HG03575 (cell line): ENCODE results near the gene ITGAD.
A peak's percentile ranks its signal among the peaks of the same experiment; 100 is the strongest.

Experiments
- ATAC-seq: cut with Tn5 transposase; IDR thresholded peaks from one replicate; pipeline ENCODE4 v1.9.1; 2021; ENCODE audit not compliant: unreplicated experiment, insufficient number of reproducible peaks, low FRiP score; ENCODE audit errors: extremely low read depth

Gene ITGAD

DNA sequence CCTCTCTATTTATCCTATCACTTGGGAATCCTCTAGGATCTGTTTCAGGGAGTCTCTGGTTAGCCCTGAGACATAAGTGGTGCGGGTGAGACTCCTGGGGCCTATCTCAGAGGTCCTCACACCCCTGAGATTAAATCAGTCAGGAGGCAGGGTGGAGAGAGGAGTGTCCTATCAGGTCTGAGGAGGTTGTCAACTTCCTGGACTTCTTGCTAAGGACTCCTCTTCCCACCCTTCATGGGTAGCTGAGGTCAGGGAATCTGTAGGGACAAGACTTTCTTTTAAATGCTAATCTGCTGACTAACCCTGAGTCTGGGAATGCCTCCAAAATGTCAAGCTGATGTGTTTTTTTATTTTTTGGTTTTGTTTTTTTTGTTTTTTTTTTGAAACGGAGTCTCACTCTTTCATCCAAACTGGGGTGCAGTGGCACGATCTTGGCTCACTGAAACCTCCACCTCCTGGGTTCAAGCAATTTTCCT, 59.5 kb downstream of the ITGAD start:
- ATAC-seq, result no peak

DNA sequence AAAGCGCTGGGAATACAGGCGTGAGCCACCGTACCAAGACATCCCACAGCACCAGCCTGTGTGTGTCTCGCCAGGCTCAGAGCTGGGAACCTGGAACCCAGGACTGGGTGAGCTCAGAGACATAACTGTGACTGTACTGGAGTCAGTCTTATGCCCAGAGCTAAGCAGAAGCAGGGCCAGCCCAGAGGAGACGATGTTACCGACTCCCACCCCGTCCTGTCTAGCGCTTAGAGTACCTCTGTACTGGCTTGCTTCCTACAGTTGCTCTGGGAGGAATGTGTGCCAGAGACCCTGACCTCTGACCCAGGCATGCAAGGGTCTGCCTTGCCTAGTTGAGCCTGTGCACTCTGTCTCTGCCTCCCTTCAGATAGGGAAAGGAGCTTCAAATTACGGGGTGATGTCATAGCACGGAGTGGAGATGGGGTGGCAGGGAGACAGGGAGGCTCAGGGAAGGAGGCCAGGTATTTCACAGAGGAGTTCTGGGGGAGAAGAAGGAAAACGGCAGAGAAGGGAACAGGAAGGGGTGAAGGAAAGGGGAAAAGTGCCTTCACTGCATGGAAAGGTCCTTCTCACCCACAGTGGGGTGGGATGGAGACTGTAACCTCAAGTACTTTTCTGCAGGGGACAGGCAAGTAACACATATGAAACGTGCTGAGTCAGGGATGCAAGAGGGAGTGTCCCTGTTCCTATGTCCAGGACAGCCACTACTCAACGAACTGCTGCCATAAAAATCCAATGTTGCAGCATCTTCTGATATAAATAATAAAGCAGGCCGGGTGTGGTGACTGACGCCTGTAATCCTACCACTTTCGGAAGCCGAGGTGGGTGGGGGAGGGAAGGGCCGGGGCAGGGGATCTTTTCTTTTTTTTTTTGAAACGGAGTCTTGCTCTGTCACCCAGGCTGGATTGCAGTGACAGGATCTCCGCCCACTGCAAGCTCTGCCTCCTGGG, 60.4 kb downstream of the ITGAD start:
- ATAC-seq, result no peak

DNA sequence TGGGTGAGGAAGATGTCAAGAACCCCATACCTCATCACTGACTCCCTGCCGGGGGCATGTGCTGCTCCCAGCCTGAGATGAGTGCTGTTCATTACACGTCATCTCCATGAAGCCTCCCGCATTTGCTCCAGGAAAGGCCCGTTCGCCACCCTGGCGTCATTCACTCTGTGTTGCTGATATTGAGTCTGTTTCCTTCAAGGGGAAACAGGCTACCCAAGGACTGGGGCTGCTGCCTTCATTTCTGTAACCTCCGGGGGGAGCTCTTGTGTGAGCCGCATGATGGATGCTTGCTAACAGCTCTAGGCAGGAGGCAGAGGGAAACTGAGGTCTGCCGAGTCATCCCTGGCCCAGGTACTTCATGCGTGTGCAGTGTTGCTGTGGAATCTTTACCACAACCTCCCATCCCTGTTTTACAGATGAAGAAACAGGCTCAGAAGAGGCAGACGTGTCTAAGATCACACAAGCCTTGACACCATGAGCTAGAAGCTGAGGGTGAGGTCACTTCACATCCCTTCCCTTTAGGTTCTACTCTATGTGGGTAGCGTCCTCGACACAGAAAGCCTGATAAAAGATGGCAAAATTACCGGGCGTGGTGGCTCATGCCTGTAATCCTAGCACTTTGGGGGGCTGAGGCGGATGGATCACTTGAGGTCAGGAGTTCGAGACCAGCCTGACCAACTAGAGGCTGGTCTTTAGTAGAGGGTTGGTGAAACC, 62.6 kb downstream of the ITGAD start:
- ATAC-seq, result no peak

DNA sequence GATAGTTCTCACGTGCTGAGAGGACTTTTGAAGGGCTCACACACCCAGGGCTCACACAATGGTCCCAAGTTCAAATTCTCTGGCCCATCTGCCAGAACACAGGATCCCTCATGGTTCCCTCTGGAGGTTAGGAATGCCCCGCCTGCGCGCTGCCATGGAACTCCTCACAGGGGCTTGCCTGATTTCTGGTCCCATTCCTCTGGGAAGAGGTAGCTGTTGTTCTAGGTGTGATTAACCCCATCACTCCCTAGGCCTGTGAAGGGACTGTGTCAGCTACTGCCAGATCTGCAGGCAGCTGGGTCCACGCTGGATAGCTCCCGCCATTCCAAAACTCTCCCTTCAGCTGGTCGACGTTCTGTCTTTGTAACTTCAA, 63.8 kb downstream of the ITGAD start:
- no peak for ATAC-seq

DNA sequence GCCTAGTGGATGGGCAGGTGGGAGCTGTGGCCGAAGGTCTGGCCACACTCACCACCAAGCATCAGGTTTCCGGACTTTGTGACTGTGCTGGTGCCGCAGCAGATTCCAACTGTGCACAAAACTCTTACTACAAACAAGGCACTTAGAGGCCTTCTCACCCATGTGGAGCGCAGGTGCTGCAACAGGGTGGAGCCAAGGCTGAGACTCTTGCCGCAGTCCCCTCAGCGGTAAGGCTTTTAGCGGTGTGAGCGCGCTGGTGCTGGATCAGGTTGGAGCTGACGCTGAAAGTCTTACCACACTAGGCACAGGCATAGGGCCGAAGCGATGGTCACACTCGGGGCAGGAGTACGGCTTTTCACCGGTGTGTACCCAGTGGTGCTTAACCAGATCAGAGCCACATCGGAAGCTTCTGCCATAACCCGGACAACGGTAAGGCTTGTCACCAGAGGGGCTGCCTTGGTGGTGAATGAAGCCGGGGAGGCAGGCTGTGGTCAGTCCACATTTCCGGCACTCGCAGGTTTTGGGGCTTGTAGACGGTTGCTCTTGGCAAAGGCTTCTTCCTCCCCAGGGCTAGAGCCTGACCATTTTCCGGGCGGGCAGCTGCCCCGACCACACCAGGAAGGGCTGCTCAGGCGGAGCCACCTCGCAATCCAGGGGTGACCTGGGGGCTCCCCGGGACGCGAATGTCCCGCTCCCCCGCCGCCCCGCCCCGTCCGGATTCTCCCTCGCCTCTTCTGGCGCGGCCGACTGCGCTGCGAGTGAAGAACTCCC, 65.1 kb downstream of the ITGAD start:
- ATAC-seq, result no peak

DNA sequence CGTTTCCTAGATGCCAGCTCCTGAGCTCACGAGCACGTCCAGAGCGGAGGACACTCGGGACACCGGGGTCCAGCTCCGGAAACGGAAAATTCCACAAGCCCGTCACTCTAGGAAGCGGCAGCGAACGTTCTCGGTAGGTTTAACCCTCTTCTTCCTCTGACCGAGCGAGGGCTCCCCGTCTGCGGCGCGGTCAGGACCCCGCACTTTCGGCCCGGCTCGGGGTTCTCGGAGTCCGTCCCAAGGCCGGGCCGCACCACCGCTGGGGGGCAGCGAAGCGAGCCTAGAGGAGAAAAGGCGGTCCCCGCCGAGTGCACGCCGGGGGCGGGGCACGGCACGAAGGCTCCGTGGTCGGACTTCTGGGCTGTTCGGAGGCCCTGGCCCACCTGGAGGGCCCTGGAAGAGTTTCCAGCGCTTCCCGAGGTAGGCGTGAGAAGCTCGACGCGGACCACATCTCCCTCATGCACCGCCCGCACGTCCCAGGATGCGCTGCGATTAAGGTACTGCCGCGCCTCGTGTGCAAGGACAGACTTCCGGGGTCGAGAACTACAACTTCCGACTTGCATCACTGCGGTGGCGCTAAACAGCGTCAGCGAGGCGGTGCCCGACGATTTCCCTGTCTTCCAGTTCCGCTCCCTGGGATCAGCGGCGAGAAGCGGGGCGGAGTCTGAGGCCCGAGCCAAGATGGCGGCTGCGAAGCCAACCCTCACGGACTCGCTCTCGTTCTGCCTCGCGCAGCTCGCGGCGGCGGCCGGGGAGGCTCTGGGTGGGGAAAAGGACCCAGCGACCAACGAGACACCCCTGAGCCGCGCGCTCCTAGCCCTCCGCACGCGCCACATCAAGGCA, 65.9 kb downstream of the ITGAD start, which contains the start of gene ARMC5:
TSS of gene ARMC5 (plus strand) at position 658 of the 843 bp plus-strand sequence. CDS start at position 682, 24 bp downstream.
- peak; percentile 45 for ATAC-seq

DNA sequence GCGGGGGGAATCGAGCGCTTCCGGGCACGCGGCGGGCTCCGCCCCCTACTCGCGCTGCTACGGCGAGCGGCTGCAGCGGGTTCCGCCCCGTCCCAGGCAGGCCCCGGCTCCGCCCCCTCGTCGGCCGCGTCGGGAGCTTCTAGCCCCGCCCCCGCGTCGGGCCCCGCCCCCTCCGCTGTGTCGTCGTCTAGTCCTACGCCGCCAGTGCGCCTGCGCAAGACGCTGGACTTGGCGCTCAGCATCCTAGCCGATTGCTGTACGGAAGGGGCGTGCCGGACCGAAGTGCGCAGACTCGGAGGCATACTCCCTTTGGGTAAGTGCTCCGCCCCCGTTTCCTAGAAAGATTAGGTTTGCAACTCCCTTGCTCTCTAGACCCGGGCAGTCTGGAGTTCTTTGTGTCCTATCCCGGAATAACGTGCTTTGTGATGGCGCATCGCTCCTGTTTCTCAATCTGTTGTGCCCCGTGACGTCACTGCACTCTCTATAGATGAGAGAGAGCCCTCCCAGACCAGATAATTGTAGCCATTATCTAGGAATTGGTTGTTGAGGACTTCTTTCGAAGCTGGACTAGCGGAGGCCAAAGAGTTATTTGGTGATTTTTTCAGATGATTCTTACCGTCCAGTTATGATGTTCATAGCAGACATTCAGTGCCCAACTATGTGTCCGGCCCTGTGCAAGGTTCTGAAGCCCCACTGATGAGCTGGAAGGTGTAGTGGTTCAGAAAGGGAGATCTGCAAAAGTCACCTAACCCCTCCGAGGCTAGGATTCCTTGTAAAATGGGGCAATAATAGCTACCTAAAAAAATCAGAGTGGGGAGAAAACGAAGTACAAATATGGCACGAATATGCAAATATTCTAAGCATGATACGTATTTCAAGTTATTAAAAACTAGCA, 66.8 kb downstream of the ITGAD start:
- ATAC-seq, result peak; percentile 32

DNA sequence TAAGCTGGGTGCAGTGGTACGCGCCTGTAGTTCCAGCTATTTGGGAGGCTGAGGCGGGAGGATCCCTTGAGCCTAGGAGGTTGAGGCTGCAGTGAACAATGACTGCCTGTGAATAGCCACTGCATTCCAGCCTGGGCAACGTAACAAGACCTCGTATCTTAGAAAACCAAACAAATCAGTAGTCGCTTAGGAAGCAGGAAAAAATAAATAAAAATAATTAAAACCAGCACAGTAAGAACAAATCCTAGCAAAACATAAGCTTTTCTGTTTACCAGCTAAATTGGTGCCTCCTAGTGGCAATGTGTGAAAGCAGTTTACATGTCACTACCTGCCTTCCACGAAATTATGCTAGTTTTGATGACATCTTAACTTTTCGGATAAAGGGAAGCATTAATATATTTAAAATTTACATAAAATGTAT, 67.5 kb downstream of the ITGAD start:
- no peak for ATAC-seq

DNA sequence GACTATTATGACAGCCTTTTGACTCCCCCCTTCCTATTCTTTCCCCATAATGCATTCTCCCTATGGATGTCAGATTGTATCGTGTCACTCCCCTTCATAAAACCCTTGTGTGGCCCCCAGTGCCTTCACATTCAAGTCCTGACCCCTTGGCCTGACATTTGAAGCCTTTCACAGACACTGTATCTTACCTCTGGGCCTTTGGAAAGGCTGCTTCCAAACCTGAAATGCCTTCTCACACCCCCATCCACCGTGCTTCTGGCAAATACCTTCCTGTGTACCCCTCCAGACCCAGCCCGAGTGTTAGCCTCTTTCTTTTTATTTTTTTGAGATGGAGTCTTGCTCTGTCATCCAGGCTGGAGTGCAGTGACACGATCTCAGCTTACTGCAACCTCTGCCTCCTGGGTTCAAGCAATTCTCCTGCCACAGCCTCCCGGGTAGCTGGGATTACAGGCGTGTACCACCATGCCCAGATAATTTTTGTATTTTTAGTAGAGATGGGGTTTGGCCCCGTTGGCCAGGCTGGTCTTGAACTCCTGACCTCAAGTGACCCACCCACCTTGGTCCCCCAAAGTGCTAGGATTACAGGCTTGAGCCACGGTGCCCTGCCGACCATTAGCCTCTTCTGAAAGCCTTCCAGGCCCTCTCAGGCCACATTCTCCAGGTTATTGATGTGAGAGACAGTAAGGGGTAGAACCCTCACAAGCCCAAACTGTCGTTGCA, 68.2 kb downstream of the ITGAD start:
- ATAC-seq, result no peak

DNA sequence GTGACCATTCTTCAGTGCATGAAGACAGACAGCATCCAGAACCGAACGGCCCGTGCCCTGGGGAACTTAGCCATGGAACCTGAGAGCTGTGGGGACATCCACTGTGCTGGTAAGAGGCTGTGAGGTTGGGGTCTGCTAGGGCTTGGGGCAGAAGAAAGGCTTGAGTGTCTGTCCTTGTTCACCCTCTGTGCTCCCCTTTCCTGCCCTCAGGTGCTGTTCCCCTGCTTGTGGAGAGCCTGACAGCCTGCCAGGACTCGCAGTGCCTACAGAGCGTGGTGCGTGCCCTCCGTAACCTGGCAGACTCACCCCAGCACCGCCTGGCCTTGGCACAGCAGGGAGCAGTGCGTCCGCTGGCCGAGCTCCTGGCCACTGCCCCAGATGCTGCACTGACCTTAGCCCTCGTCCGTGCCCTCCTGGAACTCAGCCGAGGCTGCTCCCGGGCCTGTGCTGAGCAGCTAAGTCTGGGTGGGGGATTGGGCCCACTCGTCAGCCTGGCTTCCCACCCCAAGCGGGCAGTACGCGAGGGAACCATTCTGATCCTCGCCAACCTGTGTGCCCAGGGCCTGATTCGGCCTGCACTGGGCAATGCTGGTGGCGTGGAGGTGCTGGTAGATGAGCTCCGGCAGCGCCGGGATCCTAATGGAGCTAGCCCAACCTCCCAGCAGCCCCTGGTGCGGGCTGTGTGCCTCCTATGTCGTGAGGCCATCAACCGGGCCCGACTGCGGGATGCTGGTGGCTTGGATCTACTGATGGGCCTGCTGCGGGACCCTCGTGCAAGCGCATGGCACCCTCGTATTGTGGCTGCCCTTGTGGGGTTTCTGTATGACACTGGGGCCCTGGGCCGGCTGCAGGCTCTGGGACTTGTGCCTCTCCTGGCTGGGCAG, 69.0 kb downstream of the ITGAD start:
- no peak for ATAC-seq

DNA sequence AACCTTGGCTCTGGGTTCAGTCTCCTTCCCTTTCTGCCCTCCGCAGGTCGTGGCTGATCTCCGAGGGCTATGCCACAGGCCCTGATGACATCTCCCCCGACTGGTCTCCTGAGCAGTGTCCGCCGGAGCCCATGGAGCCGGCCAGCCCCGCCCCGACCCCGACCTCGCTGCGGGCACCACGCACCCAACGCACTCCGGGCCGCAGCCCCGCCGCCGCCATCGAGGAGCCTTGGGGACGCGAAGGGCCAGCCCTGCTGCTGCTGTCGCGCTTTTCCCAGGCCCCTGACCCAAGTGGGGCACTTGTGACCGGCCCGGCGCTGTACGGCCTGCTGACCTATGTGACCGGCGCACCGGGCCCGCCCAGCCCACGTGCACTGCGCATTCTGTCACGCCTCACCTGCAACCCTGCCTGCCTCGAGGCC, 71.2 kb downstream of the ITGAD start:
- ATAC-seq, result no peak

DNA sequence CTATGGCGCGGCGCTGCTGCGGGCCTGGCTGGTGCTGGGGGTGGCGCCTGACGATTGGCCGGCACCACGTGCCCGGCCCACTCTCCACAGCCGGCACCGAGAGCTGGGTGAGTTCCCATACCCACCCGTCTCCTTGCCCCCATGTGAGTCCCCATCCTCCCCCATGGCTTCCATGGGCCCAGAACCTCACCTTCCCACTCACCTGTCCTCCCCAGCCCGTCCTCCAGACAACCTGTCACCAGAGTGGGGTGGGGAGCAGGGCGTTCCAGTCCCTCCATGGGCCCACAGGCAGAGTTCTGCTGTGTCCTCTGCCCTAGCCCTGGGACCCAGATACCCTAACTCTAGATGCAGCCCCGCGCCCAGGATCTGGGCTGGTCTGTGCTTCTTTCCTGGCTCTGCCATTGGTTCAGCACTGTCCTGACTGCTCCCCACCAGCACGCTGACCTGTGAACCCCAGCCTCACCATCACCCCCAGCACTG, 71.7 kb downstream of the ITGAD start:
- ATAC-seq, result no peak

DNA sequence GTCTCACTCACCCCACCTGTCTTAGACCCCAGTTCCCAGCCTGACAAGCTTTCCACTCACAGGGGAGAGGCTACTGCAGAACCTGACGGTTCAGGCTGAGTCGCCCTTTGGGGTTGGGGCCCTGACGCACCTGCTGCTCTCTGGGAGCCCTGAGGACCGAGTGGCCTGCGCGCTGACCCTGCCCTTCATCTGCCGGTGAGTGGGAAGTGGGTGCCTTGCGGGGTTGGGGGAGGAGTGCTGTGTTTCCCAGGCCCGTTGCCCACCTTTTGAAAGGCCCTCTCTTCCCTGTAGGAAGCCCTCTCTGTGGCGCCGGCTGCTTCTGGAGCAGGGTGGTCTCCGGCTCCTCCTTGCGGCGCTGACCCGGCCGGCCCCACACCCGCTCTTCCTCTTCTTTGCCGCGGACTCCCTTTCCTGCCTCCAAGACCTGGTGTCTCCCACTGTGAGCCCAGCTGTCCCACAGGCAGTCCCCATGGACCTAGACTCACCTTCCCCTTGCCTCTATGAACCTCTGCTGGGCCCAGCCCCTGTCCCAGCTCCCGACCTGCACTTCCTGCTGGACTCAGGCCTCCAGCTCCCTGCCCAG, 72.7 kb downstream of the ITGAD start:
- no peak for ATAC-seq

DNA sequence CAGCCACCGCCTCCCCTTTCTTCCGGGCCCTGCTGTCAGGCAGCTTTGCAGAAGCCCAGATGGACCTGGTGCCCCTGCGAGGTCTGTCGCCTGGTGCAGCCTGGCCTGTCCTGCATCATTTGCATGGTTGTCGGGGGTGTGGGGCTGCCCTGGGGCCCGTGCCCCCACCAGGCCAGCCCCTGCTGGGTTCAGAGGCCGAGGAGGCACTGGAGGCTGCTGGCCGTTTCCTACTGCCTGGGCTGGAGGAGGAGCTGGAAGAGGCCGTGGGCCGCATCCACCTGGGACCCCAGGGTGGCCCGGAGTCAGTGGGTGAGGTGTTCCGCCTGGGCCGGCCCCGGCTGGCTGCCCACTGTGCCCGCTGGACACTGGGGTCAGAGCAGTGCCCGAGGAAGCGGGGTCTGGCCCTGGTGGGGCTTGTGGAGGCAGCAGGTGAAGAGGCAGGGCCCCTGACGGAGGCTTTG, 73.3 kb downstream of the ITGAD start:
- ATAC-seq, result no peak

DNA sequence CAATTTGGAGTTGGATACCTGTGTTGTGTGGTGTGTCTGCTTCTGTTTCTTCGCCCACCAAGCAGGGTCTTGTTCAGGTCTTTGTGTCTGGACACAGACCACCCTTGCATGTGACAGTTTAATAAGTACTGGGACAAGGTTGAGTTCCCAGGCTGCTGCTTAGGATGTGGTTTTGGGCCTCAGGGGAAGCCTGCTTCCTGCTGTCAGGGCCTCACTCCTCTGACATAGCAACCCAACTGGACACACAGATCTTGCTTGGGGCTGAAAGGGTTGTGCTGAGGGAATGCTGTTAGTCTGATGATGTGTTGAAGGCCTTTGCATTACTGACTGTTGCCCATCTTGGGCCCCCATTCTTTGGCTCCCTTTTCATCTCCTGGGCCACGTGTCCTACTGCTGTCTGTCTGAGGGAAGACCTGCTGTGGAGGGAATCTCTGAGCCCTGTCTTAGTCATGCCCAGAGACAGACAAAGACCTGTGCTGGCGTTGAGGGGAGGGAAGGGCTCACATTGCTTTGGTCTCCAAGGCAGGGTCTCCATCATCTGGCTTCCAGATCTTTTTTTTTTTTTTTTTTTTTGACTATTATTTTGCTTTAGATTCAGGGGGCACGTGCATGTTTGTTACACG, 74.1 kb downstream of the ITGAD start:
- no peak for ATAC-seq
